Measurements from ENCODE around the gene ZP1. TPM values are rescaled to one million over a fixed set of nuclear protein-coding genes. Genes with fewer than 3 reads are reported as not detected.

The ZP1 gene
- total RNA-seq, 4 donors from 2014 or later: 0.94 to 5.5 TPM; not detected in 2

- peak in 1 of 2 donors; percentile 47 for DNase-seq (ENCODE audit: low spot score in 2 of 2)
- Histone ChIP-seq H3K27ac (no peak overlapping the region), H3K4me3 (no peak overlapping the region), H3K27me3 (no peaks in the 10 kb centered on the region), H3K4me1 (peaks cover 31% of the 10 kb centered on the region), H3K36me3 (no peaks in the 10 kb centered on the region), H3K9me3 (no peaks in the 10 kb centered on the region)
- TF ChIP-seq EP300 (IDR thresholded peaks at IDR 0.05): no peak
- TF ChIP-seq POLR2AphosphoS5 (IDR thresholded peaks at IDR 0.05): no peak
- no peak for TF ChIP-seq CTCF (IDR thresholded peaks at IDR 0.05)
- no peak for TF ChIP-seq POLR2A (IDR thresholded peaks at IDR 0.05)
- 81% methylated on average over 3 of the region's 3 CpGs for WGBS
These were observed 42.9 kb downstream of the ZP1 start for GRCh38 chr11:60910281-60910687.

- H3K36me3 ChIP-seq: no peaks in the 10 kb centered on the region
- no peak overlapping the region for H3K27ac ChIP-seq
- no peaks in the 10 kb centered on the region for H3K27me3 ChIP-seq
- no peak for DNase-seq (ENCODE audit: low spot score in 2 of 2)
- H3K4me3 ChIP-seq: no peak overlapping the region
- WGBS: 68% methylated on average over 5 of the region's 5 CpGs
- H3K4me1 ChIP-seq: peaks cover 31% of the 10 kb centered on the region
- H3K9me3 ChIP-seq: no peaks in the 10 kb centered on the region
- no peak for TF ChIP-seq POLR2AphosphoS5 (IDR thresholded peaks at IDR 0.05)
- TF ChIP-seq CTCF (IDR thresholded peaks at IDR 0.05): no peak
- no peak for TF ChIP-seq POLR2A (IDR thresholded peaks at IDR 0.05)
- no peak for TF ChIP-seq EP300 (IDR thresholded peaks at IDR 0.05)
These were observed 43.5 kb downstream of the ZP1 start for GRCh38 chr11:60910711-60911380.

- H3K9me3 ChIP-seq: no peaks in the 10 kb centered on the region
- no peaks in the 10 kb centered on the region for H3K36me3 ChIP-seq
- no peak overlapping the region for H3K4me3 ChIP-seq
- 76% methylated on average over 10 of the region's 12 CpGs for WGBS
- H3K4me1 ChIP-seq: peaks cover 39% of the 10 kb centered on the region
- H3K27me3 ChIP-seq: no peaks in the 10 kb centered on the region
- no peak overlapping the region for H3K27ac ChIP-seq
- TF ChIP-seq CTCF (IDR thresholded peaks at IDR 0.05): no peak
- no peak for TF ChIP-seq POLR2A (IDR thresholded peaks at IDR 0.05)
- no peak for TF ChIP-seq EP300 (IDR thresholded peaks at IDR 0.05)
- TF ChIP-seq POLR2AphosphoS5 (IDR thresholded peaks at IDR 0.05): no peak
- DNase-seq (ENCODE audit: low spot score in 2 of 2): no peak
These were observed 45.0 kb downstream of the ZP1 start for GRCh38 chr11:60912223-60912850.

GRCh38 chr11:60912851-60913528 is 45.6 kb downstream of the ZP1 start:
- H3K4me3 ChIP-seq: peak overlapping the region; percentile 95
- TF ChIP-seq POLR2A (IDR thresholded peaks at IDR 0.05): no peak
- TF ChIP-seq POLR2AphosphoS5 (IDR thresholded peaks at IDR 0.05): no peak
- no peak for TF ChIP-seq CTCF (IDR thresholded peaks at IDR 0.05)
- no peak for TF ChIP-seq EP300 (IDR thresholded peaks at IDR 0.05)
- no peaks in the 10 kb centered on the region for H3K36me3 ChIP-seq
- no peaks in the 10 kb centered on the region for H3K9me3 ChIP-seq
- peak overlapping the region; percentile 96 for H3K27ac ChIP-seq
- DNase-seq (ENCODE audit: low spot score in 2 of 2): no peak
- WGBS: 76% methylated on average over 15 of the region's 22 CpGs
- H3K4me1 ChIP-seq: peaks cover 44% of the 10 kb centered on the region
- H3K27me3 ChIP-seq: no peaks in the 10 kb centered on the region
